ENCODE results near the gene VPS50.

- TF ChIP-seq EP300 (IDR thresholded peaks at IDR 0.05; ENCODE audit: borderline replicate concordance) (no peak), TCF12 (IDR thresholded peaks at IDR 0.05; ENCODE audit: low read depth) (no peak), TAF1 (IDR thresholded peaks at IDR 0.05; ENCODE audit: low read depth) (no peak), MAX (IDR thresholded peaks at IDR 0.05) (no peak)
Measured at GRCh38 chr7:93307131-93307660, 75.0 kb downstream of the VPS50 start.
